ENCODE measurements around the gene DOCK3. TPM values are rescaled to one million over a fixed set of nuclear protein-coding genes. Genes with fewer than 3 reads are reported as not detected.

The DOCK3 gene
- total RNA-seq, 3 donors from 2014 or later, result 1.2 to 1.7 (median 1.5) TPM

DNA sequence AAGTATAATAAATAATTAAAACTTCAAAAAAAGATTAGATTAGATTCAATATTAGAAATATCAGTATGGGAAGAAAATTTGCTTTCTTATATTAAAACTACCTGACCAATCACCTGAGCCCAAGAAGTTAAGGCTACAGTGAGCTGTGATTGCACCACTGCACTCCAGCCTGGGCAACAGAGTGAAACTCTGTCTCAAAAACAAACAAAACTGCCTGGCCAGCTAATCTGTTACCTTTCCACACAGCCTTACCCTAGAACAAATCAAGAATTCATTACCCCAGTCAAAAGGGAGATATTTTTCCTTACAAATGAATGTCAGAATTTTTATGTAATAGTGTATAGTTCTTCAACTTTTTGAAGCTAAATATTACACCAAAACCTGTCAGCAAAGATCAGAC is 593.4 kb downstream of the DOCK3 start:
- Mint-ChIP-seq H3K9me3 (no peaks in the 10 kb centered on the region), H3K4me3 (no peak overlapping the region), H3K4me1 (ENCODE audit: low read depth) (peaks cover 33% of the 10 kb centered on the region), H3K27me3 (ENCODE audit: low read depth) (no peaks in the 10 kb centered on the region), H3K36me3 (ENCODE audit: insufficient read depth) (no peaks in the 10 kb centered on the region)
- ATAC-seq (no peak), DNase-seq (no peak)

DNA sequence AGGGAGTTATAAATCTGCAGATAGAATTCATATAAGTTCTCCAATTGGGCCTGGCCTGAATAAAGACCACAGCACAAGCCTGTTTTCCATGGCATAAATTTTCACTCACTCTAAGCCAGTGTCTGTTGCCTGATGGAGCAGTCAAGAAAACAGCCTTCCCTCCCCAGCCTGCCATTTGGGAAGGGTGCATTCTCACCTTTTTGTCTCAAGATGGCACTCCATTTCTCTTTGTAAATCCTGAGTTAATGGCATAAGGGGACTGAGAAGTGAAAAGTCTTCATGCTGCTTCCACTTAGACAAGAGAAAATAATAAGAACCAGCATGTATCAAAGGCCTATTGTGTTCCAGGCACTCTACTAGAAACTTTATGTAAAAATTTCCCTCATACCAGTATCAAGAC is 594.7 kb downstream of the DOCK3 start:
- no peak for DNase-seq
- Mint-ChIP-seq H3K36me3 (ENCODE audit: insufficient read depth) (no peaks in the 10 kb centered on the region), H3K4me1 (ENCODE audit: low read depth) (peaks cover 33% of the 10 kb centered on the region), H3K4me3 (no peak overlapping the region), H3K27me3 (ENCODE audit: low read depth) (no peaks in the 10 kb centered on the region), H3K9me3 (no peaks in the 10 kb centered on the region)
- ATAC-seq, result no peak

DNA sequence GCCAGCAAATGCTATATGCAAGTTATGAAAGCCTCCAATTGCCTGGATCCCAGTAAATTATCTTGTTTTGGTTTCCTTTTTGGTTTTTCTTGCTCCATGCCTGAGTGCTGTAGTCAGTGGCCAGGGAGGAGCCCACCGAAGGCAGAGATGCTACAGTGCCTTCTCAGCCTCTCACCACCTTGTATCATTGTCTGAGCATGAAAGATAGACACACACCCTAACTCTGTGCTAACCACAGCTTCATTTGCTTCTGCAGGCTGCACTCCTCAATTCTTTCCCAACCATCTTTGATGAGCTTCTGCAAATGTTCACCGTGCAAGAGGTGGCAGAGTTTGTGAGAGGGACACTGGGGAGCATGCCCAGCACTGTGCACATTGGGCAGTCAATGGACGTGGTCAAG is 595.8 kb downstream of the DOCK3 start:
- Mint-ChIP-seq H3K9me3 (no peaks in the 10 kb centered on the region), H3K4me1 (ENCODE audit: low read depth) (peaks cover 40% of the 10 kb centered on the region), H3K36me3 (ENCODE audit: insufficient read depth) (no peaks in the 10 kb centered on the region), H3K27me3 (ENCODE audit: low read depth) (no peaks in the 10 kb centered on the region), H3K4me3 (peak overlapping the region; percentile 11)
- ATAC-seq (no peak), DNase-seq (no peak)

DNA sequence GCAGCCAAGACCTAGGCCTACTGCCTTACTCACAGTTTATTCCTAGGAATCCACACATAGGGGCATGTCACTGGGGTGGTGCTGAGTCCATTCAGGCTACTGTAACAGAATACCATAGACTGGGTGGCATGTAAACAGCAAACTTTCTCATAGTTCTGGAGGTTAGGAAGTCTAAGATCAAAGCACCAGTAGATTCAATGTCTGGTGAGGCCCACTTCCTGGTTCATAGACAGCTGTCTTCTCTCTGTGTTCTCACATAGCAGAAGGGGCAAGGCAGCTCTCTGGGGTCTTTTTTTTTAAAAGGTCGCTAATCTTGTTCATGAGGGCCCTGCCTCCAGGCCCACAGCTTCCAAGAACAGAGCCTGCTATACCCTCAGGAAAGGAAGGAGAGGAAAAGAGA is 596.4 kb downstream of the DOCK3 start:
- Mint-ChIP-seq H3K36me3 (ENCODE audit: insufficient read depth) (no peaks in the 10 kb centered on the region), H3K4me1 (ENCODE audit: low read depth) (peaks cover 42% of the 10 kb centered on the region), H3K9me3 (no peaks in the 10 kb centered on the region), H3K27me3 (ENCODE audit: low read depth) (no peaks in the 10 kb centered on the region), H3K4me3 (no peak overlapping the region)
- no peak for ATAC-seq
- DNase-seq, result no peak

DNA sequence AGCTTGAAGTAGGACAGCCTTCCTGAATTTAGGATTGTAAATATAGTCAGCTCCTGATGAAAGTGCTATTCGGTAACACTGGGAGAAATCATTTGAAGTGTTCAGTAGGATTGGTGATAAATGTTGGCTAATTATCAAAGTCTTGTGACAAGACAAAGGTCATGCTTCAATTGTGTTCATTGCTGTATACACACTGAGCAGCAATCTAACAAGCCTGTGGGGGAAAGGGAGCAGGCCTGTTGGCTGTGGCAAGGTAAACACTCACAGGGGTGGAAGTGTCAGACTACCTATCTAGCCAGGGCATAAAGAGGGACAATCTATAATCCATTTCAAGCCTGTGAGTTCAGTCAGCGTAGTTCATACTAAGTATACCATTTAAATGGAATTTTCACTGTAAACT is 599.3 kb downstream of the DOCK3 start:
- DNase-seq (no peak), ATAC-seq (no peak)
- Mint-ChIP-seq H3K27me3 (ENCODE audit: low read depth) (no peaks in the 10 kb centered on the region), H3K4me1 (ENCODE audit: low read depth) (peaks cover 36% of the 10 kb centered on the region), H3K4me3 (no peak overlapping the region), H3K36me3 (ENCODE audit: insufficient read depth) (no peaks in the 10 kb centered on the region), H3K9me3 (no peaks in the 10 kb centered on the region)

DNA sequence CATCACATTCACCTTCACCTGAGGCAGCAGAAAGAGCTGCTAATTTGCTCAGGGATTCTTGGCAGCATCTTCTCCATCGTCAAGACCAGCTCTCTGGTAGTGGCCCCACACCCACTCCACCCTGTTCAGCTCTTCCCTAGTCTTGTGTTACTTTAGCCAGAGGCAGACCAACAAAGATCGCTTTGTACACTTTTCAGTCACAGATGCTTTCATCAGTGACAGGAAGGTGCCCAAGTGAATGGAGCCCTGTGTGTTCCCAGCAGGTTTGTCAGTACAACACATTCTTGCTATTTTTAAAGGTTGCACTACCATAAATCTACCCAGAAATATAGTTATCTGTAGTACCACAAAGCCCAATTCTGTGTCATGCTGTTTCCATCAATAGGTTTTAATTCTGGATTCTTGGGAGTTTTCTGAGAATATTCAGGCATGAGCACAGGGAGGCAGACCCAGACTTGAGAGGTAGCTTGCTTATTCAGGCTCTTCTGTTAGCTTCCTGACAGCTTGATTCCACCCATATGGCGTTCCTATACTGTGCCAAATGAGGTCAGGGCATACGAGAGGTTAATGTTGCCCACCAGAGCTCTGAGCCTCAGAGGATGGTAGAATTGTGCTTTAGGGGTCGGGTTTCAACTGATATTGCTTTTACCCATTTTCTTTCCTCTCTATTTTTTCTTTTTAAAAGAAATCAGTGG is 600.5 kb downstream of the DOCK3 start:
- H3K4me3 Mint-ChIP-seq, result peak overlapping the region; percentile 23
- H3K9me3 Mint-ChIP-seq, result no peaks in the 10 kb centered on the region
- no peak for ATAC-seq
- no peaks in the 10 kb centered on the region for H3K27me3 Mint-ChIP-seq (ENCODE audit: low read depth)
- no peaks in the 10 kb centered on the region for H3K36me3 Mint-ChIP-seq (ENCODE audit: insufficient read depth)
- no peak for DNase-seq
- H3K4me1 Mint-ChIP-seq (ENCODE audit: low read depth), result peaks cover 26% of the 10 kb centered on the region

DNA sequence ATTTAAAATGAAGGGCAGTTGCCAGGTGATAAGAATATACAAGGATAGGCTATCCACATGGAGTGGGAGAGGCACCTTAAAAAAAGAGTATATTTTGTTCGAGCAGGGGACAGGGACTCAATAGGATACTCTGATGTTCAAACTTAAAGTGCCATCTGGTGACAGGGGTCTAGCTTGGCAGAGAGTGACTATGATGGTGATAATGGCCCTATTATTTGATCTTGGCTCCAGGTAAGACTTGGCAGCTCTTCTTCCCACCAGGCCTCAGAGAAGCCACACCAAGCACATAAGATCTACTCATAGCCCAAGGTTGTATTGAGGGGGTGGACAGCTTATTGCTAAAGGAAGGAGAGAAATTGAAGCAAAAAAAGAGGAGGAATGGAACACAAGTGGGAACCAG is 601.3 kb downstream of the DOCK3 start:
- no peaks in the 10 kb centered on the region for H3K9me3 Mint-ChIP-seq
- DNase-seq (no peak), ATAC-seq (no peak)
- H3K27me3 Mint-ChIP-seq (ENCODE audit: low read depth), result no peaks in the 10 kb centered on the region
- peaks cover 18% of the 10 kb centered on the region for H3K4me1 Mint-ChIP-seq (ENCODE audit: low read depth)
- H3K4me3 Mint-ChIP-seq, result no peak overlapping the region
- H3K36me3 Mint-ChIP-seq (ENCODE audit: insufficient read depth), result no peaks in the 10 kb centered on the region

DNA sequence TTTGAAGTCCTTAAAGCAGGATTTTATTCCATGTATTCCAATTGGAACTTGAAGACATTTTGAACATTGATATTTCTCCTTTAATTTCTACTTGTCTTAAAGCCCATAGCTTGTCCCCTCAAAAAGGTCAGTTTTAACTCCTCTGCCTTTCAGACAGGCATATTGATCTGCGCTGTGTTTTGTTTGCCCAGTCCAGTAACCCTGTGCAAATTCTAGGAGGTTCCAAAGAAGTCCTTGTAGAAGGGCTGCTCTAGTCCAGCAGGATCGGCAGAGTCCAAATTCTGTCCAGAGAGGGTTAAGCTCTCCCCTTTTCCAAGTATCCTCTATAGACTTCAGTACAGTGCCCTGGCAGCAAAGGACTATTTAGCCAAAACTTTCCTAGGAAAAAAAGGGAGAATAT is 604.7 kb downstream of the DOCK3 start:
- Mint-ChIP-seq H3K4me1 (ENCODE audit: low read depth) (peaks cover 9% of the 10 kb centered on the region), H3K9me3 (peaks cover 3% of the 10 kb centered on the region), H3K4me3 (no peak overlapping the region), H3K36me3 (ENCODE audit: insufficient read depth) (peaks cover 7% of the 10 kb centered on the region), H3K27me3 (ENCODE audit: low read depth) (peaks cover 7% of the 10 kb centered on the region)
- DNase-seq, result no peak
- no peak for ATAC-seq

DNA sequence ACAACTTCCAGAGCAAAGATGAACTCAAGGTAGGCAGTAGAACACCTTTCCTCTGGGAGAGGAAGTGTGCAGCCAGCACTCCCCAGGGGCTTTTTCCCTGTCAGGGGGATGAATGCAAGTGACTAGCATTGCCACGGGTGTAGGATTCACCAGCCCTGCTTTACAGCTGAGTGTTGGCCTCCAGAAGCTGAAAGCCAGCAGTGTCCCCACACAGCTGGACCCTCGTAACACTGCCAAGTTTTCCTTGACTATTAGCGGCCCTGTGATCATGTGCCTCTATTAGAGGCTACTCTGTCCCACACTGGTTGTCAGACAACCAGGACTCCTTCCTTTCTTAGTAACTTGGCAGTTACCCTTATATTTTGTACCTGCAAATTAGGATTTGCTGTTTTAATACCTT is 605.4 kb downstream of the DOCK3 start:
- ATAC-seq (no peak), DNase-seq (no peak)
- Mint-ChIP-seq H3K9me3 (peaks cover 7% of the 10 kb centered on the region), H3K36me3 (ENCODE audit: insufficient read depth) (peaks cover 8% of the 10 kb centered on the region), H3K4me1 (ENCODE audit: low read depth) (peaks cover 5% of the 10 kb centered on the region), H3K27me3 (ENCODE audit: low read depth) (peaks cover 10% of the 10 kb centered on the region), H3K4me3 (no peak overlapping the region)

DNA sequence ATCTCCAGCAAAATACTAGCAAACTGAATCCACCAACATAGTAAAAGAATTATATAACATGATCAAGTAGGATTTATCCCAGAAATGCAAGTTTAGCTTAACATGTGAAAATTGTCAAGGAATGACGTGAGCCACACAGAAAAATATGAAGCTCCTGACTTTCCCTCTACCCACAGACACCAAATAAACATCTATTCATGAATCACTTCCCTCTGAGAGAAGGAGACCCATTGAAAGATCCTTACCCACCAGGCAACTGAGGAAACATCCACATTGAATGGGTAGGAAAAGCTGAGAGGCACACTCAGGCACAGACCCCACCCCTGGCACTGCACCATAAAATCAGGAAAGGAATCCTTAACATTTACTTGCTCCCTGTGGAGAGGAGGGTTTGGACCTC is 608.2 kb downstream of the DOCK3 start:
- Mint-ChIP-seq H3K36me3 (ENCODE audit: insufficient read depth) (peaks cover 11% of the 10 kb centered on the region), H3K27me3 (ENCODE audit: low read depth) (peaks cover 13% of the 10 kb centered on the region), H3K4me3 (no peak overlapping the region), H3K4me1 (ENCODE audit: low read depth) (no peaks in the 10 kb centered on the region), H3K9me3 (peaks cover 26% of the 10 kb centered on the region)
- DNase-seq, result no peak
- ATAC-seq, result no peak

DNA sequence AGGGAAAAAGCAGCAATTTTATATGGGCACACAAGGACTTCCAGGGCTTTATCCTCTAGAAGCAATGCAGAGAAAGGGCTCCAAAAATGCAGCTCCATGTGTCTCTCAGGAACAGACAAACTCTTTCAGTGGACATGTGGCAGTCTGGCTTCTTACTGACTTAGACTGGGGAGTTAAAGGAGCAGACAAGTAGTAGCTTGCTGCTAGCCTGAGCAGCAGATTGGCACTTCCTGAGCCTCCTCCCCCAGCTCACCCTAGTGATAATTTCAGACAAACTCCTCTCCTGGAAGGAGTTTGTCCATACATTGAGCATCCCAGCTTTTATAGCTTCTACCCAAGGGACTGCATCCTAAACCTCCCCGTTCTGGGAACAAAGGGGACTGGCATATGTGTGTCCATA is 608.7 kb downstream of the DOCK3 start:
- H3K27me3 Mint-ChIP-seq (ENCODE audit: low read depth), result peaks cover 13% of the 10 kb centered on the region
- no peak overlapping the region for H3K4me3 Mint-ChIP-seq
- H3K9me3 Mint-ChIP-seq, result peaks cover 27% of the 10 kb centered on the region
- peaks cover 11% of the 10 kb centered on the region for H3K36me3 Mint-ChIP-seq (ENCODE audit: insufficient read depth)
- DNase-seq (no peak), ATAC-seq (no peak)
- no peaks in the 10 kb centered on the region for H3K4me1 Mint-ChIP-seq (ENCODE audit: low read depth)

DNA sequence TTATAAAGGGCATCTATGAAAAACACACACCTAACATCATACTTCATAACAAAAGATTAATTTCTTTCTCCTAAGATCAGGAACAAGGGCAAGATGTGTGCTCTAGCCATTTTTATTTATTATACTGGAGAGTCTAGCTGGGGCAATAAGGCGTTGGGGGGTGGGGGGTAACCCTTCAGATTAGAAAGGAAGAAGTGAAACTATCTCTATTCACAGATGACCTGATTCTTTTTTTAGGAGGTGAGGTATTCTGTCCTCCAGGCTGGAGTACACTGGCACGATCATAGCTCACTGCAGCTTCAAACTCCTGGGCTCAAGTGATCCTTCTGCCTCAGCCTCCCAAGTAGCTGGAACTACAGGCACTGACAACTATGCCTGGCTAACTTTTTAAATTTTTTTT is 620.9 kb downstream of the DOCK3 start:
- no peaks in the 10 kb centered on the region for H3K36me3 Mint-ChIP-seq (ENCODE audit: insufficient read depth)
- H3K27me3 Mint-ChIP-seq (ENCODE audit: low read depth), result no peaks in the 10 kb centered on the region
- no peak for DNase-seq
- peaks cover 10% of the 10 kb centered on the region for H3K9me3 Mint-ChIP-seq
- H3K4me3 Mint-ChIP-seq, result no peak overlapping the region
- no peaks in the 10 kb centered on the region for H3K4me1 Mint-ChIP-seq (ENCODE audit: low read depth)
- ATAC-seq, result no peak

DNA sequence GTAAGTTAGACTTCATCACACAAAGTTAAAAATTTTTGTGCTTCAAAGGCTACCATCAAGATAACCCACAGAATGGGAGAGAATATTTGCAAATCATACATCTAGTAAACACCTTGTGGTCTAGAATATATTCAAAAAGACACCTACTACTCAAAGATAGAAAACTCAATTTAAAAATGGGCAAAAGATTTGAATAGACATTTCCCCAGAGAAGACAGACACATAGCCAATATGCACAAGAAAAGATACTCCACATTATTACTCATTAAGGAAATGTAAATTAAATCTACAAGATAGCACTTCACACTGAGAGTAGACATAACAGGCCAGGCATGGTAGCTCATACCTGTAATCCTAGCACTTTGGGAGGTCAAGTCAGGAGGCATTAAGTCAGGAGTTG is 622.6 kb downstream of the DOCK3 start:
- Mint-ChIP-seq H3K27me3 (ENCODE audit: low read depth) (no peaks in the 10 kb centered on the region), H3K9me3 (peaks cover 14% of the 10 kb centered on the region), H3K4me1 (ENCODE audit: low read depth) (no peaks in the 10 kb centered on the region), H3K4me3 (no peak overlapping the region), H3K36me3 (ENCODE audit: insufficient read depth) (peaks cover 4% of the 10 kb centered on the region)
- DNase-seq, result no peak
- no peak for ATAC-seq

DNA sequence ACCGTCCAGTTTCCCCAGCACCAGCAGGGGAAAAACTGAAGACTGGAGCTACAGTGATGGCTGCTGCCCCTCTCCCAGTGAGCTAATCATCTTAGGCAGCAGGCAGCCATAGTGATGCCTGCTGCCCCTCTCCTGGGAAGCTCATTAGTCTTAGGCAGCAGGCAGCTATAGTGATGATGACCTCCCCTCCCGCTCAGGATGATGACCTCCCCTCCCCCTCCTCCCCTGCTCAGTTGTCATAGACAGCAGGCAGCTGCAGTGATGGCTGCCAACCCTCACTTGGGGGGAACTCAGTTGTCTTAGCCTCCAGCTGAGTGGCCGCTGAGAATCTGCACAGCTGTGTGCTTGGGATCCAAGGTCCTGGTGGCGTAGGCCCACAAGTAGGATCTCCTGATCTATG is 629.5 kb downstream of the DOCK3 start:
- Mint-ChIP-seq H3K4me3 (no peak overlapping the region), H3K27me3 (ENCODE audit: low read depth) (no peaks in the 10 kb centered on the region), H3K36me3 (ENCODE audit: insufficient read depth) (peaks cover 7% of the 10 kb centered on the region), H3K9me3 (peaks cover 28% of the 10 kb centered on the region), H3K4me1 (ENCODE audit: low read depth) (no peaks in the 10 kb centered on the region)
- DNase-seq (no peak), ATAC-seq (no peak)

DNA sequence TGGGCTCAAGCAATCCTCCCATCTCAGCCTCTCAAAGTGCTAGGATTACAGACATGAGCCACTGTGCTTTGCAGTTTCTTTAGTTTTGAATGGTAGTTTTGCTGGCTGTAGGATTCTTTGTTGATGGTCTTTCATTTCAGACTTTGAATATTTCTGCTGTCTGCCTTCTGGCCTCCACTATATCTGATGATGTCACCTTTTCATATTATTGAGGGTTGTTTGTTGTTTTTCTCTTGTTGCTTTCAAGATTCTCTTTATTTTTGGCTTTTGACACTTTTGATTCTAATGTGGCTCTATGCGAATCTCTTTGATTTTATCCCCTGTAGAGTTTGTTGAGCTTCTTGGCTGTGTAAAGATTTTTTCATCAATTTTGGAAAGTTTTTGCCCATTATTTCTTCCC is 631.4 kb downstream of the DOCK3 start:
- no peaks in the 10 kb centered on the region for H3K4me1 Mint-ChIP-seq (ENCODE audit: low read depth)
- DNase-seq (no peak), ATAC-seq (no peak)
- H3K9me3 Mint-ChIP-seq, result peaks cover 26% of the 10 kb centered on the region
- H3K27me3 Mint-ChIP-seq (ENCODE audit: low read depth), result no peaks in the 10 kb centered on the region
- H3K36me3 Mint-ChIP-seq (ENCODE audit: insufficient read depth), result peaks cover 7% of the 10 kb centered on the region
- no peak overlapping the region for H3K4me3 Mint-ChIP-seq

DNA sequence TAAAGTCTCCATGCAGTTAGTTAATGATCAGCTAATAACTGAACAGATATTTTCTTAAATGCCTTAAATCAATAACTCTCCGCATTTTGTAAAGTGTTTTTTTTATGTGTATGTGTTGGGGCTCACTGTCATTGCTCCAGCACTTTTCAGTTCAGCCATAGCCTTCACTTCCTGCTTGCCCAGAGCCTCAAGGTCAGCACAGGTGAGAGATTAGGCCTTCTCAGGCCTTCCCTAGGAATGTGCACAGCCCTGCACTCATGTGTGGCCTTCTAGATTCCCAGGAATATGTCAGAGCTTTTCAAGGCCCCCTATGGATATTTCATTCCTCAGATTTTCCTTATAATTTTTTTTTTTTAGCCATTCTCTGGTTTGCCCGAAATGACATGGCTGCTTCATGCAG is 632.7 kb downstream of the DOCK3 start:
- ATAC-seq, result no peak
- no peak for DNase-seq
- Mint-ChIP-seq H3K36me3 (ENCODE audit: insufficient read depth) (peaks cover 4% of the 10 kb centered on the region), H3K4me3 (no peak overlapping the region), H3K4me1 (ENCODE audit: low read depth) (no peaks in the 10 kb centered on the region), H3K27me3 (ENCODE audit: low read depth) (no peaks in the 10 kb centered on the region), H3K9me3 (peaks cover 13% of the 10 kb centered on the region)

All from activated T-cell treated with anti-CD3 and anti-CD28 coated beads, Interleukin-2, amount 50 U/mL, for 4 hours (primary cell).